DMS79 treated with DMSO at 0.1 percent for 48 hours (cell line): Measurements from ENCODE around the gene KIF26B.
"Not testable (repeated sequence)": the region's sequence is repeated elsewhere in the genome, so short reads cannot be mapped to it uniquely, and the experiment has no call there.

Experiments used
- DNase-seq: peaks from one replicate; lab custom pipeline; 2025; lab: John Stamatoyannopoulos, UW

Gene KIF26B

GRCh38 chr1:245356891-245357585 is 202.3 kb downstream of the KIF26B start:
- DNase-seq = no peak

- DNase-seq = not testable (repeated sequence)
Observed at GRCh38 chr1:245359101-245359680, 204.4 kb downstream of the KIF26B start.

GRCh38 chr1:245361065-245361464 is 206.3 kb downstream of the KIF26B start:
- DNase-seq = no peak

GRCh38 chr1:245361951-245362350 is 207.2 kb downstream of the KIF26B start:
- no peak for DNase-seq

- no peak for DNase-seq
Observed at GRCh38 chr1:245363461-245364200, 208.8 kb downstream of the KIF26B start.

- DNase-seq = peak; percentile 43
Observed at GRCh38 chr1:245365095-245366020, 210.6 kb downstream of the KIF26B start.

GRCh38 chr1:245366886-245367285 is 212.1 kb downstream of the KIF26B start:
- DNase-seq = no peak

GRCh38 chr1:245370175-245370825 is 215.5 kb downstream of the KIF26B start:
- no peak for DNase-seq

GRCh38 chr1:245370905-245371581 is 216.3 kb downstream of the KIF26B start:
- peak; percentile 27 for DNase-seq

GRCh38 chr1:245373131-245373530 is 218.3 kb downstream of the KIF26B start:
- no peak for DNase-seq

- no peak for DNase-seq
Observed at GRCh38 chr1:245375789-245376460, 221.1 kb downstream of the KIF26B start.

- DNase-seq = no peak
Observed at GRCh38 chr1:245377854-245378253, 223.1 kb downstream of the KIF26B start.

GRCh38 chr1:245378311-245378722 is 223.5 kb downstream of the KIF26B start:
- DNase-seq = no peak

- DNase-seq = no peak
Observed at GRCh38 chr1:245378745-245379144, 224.0 kb downstream of the KIF26B start.

- no peak for DNase-seq
Observed at GRCh38 chr1:245380790-245381535, 226.2 kb downstream of the KIF26B start.

GRCh38 chr1:245382981-245383380 is 228.2 kb downstream of the KIF26B start:
- DNase-seq = no peak

GRCh38 chr1:245383396-245384330 is 228.9 kb downstream of the KIF26B start:
- no peak for DNase-seq

GRCh38 chr1:245386297-245386971 is 231.6 kb downstream of the KIF26B start:
- DNase-seq = no peak
